ENCODE results near the gene GOLGA2.
A peak's percentile ranks its signal among the peaks of the same experiment; 100 is the strongest.

GOLGA2 gene

DNA sequence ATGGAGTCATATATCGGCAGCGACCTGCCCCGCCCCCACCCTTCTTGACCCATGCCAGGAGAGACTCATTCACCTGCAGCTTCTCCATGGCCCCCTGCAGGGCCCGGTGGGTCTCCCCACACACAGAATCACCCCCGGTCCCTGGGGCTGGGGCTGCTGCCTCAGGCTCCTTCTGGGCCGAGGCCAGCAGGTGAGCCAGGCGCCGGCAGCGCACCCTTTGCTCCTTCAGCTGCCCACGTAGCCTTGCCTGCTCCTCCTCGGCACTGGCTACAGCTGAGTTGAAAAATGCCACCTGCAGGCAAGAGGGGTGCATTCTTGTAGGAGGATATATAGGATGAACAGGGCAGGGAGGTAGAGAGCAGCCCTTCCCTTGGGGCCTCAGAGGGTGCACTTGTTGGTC is 17.9 kb downstream of the GOLGA2 start:
- no peak for DNase-seq (ENCODE audit: insufficient read length, low spot score)
- FAIRE-seq, result no peak

DNA sequence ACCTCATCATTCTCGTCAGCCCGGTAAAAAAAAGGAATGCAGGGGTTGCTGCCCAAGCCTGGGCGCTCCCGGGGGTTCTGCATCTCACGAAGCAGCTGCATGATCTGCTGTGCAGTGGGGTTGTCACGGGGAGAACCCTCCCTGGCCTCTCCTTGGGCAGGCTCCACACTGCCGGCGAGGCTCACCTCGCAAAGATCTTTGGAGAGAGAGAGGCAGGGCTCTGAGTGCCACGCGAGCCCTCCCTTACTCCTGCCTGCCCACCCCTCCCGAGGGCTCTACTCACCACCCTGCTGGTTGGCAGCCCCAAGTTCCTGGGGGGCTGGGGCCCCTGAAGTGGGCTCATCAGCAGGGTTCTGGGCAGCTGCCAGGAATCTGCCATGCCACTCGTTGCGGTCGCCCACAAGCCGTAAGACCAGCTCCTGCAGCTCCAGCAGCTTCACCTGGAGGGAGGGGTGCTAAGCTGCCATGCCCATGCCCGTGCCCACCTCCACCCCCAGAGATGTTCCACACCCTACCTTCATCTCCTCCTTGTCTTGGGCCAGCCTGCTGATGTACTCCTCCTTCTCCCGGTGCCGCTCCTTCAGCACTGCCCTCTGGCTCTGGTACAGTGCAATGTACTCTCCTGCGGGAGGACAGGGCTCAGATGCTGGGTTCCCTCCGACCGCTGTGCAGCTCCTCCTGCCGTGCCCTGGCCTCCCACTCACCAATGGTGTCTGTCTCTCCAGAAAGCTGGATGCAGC is 18.6 kb downstream of the GOLGA2 start:
- DNase-seq (ENCODE audit: insufficient read length, low spot score), result no peak
- no peak for FAIRE-seq

DNA sequence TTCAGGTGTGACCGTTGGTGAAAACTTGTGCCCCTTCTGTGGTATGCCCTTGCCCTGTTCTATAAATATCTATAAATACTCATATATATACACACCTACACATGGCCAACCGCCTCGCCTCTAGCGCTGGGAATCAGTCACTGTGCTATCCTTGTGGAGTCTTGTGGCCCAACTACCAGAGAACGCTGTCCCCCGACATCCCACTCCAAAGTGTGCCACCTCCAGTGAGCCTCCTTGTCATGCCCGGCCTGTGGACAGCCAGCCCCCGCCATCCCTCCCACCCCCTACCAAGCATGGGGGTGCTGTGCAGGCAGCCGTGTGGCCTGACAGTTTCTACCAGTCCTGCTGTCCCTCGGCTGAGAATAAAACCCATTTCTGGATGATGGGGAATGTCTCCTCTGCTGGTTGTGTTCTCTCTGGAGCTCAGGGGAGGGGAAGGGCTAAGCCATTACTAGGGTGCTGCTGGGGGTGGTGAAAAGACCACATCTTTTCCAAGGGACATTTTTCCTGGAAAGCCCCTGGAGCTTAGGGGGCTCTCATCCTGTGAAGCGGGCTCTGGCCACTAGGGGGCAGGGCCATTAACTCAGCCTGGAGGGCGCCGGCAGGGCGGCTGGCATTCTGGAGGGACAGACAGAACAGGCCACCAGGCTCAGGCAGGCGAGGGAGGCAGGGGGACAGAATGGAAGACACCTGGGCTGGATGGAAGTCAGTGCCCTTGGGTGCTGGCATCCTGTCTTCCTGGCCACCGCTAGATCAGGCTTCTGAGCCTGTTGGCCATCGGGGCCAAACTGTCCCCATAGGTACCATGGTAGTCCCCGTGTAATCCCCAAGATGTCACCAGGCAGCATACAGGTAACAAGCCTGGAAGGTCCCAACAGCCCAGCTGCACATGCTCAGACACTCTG is 20.7 kb downstream of the GOLGA2 start:
- peak; percentile 75 for DNase-seq (ENCODE audit: insufficient read length, low spot score)
- FAIRE-seq, result no peak

DNA sequence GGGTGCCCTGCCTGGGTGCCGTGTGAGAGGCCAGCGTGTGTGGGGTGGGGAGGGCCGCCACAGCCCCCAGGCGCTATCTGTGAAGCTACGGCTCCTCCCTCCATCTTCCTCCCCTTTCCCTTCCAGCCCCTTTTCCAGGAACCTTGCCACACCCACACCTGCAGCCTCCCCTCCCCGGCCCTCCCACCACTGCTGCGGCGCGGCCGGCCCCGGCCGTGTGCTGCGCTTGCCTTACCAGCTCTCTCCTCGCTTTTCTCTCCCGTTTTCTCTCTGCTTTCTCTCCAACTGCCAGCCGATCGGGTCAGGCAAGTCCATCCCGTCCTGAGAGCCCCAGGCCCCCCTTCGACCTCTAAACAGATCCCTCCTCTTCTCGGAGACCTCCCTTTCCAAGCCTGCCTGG is 21.4 kb downstream of the GOLGA2 start:
- no peak for FAIRE-seq

DNA sequence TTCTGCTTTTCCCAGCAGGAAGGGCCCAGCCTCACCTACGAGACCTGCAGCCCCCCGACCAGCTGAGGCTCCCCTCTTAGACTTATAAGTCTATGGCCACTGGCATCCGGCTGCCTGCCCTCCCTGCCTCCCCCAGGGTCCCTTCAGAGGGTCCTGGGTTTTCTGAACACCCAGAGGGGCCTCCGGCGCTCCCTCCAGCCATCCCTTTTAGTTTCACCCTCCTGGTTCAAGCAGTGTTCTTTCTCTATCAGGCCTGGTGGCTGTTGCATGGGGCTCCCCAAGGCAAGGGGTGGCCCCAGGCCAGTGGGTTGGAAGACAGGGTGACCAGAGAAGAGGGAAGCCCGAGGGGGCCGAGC is 21.8 kb downstream of the GOLGA2 start:
- FAIRE-seq (no peak), DNase-seq (ENCODE audit: insufficient read length, low spot score) (no peak)

More for the DNA sequence above, 21.4 kb downstream of the GOLGA2 start:
- no peak for DNase-seq (ENCODE audit: insufficient read length, low spot score)

DNA sequence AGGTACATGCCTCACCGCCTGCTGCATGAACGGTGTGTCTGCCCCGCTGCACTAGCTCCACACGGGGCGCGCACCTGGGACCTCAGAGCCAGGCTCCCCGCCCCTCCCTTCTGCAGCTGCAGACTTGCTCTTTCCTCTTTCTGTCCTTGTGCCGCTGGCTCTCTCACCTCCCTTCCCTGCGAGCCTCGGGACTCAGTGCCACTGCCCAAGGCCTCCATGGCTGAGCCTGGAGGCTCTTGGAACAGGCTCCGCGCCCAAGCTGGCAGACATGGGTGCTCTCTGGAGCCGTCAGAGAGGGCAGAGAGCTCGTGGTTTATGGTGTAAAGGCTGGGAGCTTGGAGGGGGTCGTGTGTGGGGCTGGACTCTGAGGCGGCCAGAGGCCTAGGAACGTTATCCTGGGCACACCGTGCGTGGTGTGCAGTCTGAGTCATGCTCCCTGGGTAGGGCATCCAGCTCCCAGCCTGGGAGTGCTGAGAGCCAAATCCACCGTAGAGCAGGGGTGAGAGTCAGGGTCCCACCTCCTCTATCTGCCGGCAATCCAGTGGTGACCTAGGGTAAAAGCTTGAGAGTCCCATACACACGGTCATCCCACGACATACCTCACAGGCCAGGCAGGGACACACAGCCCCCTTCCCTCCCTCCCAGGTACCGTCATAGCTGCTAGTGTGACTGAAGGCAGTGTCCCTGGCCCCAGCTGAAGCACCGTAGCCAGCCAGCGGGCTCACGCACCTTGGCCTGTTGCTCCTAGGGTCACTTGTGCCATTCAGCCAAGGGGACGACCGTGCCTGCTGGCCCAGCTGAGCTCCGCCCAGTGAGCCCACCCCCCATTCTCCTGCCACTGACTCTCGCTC is 22.4 kb downstream of the GOLGA2 start:
- no peak for FAIRE-seq

DNA sequence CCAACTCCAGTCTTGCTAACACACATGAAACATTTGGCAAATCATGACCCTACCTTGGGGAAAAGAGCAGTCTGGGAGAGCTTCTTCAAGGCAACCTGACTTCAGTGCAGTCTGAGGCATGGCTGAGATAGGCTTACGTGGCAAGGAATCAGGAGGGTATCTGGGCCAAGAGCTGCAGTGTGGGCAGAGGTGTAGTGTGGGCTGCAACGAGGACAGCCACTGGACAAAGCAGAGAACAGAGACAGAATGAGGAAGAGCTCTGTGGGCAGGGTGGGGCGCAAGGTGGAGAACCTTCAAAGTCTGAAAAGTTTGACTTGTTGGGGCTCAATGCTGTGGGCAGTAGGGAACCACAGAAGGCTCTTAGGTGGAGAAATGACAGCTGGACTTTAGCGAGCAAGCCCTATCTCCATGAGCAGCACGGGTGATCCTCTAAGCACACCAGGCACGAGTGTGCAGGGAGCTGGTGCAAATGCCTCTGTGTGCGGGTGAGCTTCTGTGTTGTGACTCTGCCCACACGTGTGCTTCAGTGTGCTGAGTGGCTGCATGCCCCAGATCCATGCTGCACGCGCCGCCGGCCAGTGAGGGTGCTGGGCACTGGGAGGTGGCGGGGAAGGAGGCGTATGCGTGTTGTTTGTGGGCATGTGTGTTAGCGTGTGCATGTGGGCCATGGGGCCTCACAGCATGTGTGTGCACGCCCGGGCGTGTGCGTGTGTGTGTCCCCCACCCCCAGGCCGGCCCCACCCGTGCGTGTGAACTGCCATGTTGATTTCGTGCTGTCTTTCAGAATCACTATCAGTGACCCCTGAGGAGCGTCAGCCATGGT is 23.3 kb downstream of the GOLGA2 start:
- DNase-seq (ENCODE audit: insufficient read length, low spot score), result no peak
- no peak for FAIRE-seq

More for the DNA sequence above, 22.4 kb downstream of the GOLGA2 start:
- DNase-seq (ENCODE audit: insufficient read length, low spot score), result no peak

DNA sequence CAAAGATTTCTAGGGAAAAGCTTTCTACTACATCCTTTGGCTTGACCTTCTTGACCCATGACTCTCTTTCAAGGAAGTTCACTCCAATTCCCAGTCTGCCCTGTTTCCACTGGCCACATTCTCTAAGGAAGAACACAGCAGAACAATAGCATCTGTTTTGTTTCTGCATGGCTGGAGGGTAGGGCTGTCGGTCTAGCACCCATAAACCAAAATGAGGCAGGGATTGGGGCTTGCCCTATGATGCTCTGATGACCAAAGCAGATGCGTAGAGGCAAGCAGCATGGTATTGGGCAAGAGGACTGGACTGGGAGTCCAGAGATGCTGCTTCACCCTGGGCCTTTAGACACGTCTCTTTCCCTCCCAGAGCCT is 24.1 kb downstream of the GOLGA2 start:
- DNase-seq (ENCODE audit: insufficient read length, low spot score) (no peak), FAIRE-seq (no peak)

DNA sequence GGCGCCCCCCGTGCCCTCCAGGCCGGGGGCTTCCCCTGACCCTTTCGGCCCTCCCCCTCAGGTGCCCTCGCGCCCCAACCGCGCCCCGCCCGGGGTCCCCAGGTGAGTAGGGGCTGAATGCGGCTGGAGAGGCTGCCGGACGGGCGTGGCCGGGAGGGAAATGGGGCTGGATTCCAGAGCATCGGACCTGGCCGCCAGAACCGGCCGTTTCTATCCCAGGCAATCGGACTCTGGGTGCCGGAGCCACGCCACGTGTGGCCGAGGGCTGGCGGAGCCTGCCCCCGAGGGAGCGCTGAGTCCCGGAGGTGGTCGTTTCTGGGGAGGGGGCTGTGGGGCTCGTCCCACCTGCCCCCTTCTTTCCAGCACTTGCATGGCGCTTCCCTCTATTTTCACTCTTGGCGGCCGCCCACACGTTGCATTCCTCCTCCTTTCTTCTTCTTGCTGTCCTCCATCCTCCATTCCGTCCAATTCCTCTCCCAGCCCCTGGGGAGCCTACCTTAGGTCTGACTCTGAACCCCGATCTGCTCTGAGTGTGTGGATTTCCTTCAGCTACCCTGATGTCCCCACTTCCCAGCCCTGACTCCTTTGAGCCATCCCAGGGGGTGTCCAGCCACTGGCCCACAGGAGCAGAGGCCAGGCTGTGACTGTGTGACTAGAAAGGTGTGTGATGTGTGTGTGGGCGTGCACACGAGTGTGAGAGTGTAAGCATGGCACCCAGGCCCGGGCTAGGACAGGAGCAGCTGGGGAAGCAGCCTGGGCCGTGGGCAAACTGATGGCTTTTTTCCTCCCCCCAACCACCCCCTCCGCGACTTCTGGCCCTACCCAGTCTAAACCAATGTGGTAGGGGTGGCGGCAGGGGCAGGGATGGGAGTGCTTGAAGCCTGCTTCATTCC is 24.7 kb downstream of the GOLGA2 start:
- DNase-seq (ENCODE audit: insufficient read length, low spot score), result no peak
- no peak for FAIRE-seq

DNA sequence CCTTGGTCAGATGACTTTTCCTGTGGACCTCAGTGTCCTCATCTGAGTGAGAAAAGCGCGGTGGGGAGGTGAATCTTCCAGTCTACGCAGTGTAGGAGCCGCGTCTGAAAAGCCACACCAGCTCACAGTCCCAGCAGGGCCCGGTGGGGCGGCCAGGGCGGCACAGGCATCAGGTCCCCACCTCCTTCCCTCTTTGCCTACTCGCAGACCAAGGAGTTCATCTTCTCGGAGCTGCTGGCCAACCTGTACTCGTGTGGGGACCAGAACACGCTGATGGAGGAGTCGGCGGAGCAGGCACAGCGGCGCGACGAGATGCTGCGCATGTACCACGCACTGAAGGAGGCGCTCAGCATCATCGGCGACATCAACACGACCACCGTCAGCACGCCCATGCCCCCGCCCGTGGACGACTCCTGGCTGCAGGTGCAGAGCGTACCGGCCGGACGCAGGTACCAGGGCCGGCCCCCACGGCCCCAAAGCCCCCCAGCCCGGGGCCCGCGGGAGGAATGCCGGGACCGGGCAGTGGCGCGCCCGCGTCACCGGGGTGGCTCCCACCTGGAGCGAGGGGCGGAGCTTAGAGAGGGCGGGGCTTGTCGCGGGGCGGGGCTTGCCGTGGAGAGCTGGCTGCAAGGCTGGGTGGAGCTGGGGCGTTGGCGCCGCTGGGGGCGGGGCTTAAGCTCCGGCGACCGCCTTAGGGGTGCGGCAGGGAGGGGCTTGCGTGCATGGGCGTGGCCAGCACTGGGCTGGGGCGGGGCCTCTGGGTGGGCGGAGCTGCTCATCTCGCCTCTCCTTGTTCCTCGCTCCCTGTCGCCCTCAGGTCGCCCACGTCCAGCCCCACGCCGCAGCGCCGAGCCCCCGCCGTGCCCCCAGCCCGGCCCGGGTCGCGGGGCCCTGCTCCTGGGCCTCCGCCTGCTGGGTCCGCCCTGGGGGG is 25.6 kb downstream of the GOLGA2 start:
- FAIRE-seq, result no peak
- peak; percentile 95 for DNase-seq (ENCODE audit: insufficient read length, low spot score)

DNA sequence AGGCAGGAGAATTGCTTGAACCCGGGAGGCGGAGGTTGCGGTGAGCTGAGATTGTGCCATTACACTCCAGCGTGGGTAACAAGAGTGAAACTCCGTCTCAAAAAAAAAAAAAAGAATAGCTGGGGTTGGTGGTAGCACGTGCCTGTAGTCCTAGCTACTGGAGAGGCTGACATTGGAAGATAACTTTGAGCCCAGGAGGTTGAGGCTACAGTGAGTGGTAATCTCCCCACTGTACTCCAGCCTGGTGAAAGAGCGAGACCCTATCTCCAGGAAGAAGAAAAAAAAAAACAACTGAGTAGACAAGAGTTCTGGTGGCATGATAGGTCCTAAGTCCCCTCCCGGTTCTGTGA is 26.3 kb downstream of the GOLGA2 start:
- FAIRE-seq (no peak), DNase-seq (ENCODE audit: insufficient read length, low spot score) (no peak)

DNA sequence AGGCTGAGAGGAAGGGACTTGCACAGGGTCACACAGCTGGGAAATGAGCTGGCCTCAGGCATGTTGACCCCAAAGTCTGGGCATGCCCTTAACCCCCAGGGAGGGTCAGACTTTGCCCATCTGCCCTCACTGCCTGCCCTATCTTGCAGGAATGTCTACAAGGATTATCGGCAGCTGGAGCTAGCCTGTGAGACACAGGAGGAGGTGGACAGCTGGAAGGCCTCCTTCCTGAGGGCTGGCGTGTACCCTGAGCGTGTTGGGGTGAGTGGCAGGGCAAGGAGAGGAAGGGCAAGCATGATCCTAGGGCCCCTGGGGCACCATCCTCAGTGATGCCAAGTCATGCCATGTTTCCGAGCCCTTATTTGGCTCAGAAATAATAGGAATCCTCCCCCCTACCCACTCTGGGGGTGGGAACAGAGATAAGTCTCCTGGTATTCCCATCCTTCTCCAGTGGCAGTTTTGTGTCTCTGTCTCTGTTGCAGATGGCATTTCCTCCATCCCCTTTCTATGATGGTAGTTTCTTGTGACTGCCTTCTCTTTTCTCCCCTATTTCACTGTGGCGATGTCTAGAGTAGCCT is 28.5 kb downstream of the GOLGA2 start:
- no peak for DNase-seq (ENCODE audit: insufficient read length, low spot score)
- FAIRE-seq, result no peak

DNA sequence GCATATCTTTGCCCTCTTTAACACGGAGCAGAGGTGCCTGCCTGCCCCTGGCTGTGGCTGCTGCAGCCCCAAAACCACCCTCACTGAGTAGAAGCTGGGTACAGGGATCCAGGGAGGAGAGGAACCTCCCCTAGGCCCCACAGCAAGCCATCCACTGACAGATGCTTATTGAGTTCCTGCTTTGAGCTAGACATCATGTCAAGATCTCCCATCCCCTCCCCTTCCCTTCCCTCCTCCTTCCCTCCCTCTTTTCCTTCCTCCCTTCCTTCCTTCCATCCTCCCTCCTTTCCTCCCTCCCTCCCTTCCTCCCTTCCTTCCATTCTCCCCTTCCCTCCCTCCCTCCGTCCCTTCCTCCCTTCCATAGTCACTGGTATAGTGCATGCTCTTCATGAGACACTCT is 29.3 kb downstream of the GOLGA2 start:
- FAIRE-seq, result no peak
- no peak for DNase-seq (ENCODE audit: insufficient read length, low spot score)

DNA sequence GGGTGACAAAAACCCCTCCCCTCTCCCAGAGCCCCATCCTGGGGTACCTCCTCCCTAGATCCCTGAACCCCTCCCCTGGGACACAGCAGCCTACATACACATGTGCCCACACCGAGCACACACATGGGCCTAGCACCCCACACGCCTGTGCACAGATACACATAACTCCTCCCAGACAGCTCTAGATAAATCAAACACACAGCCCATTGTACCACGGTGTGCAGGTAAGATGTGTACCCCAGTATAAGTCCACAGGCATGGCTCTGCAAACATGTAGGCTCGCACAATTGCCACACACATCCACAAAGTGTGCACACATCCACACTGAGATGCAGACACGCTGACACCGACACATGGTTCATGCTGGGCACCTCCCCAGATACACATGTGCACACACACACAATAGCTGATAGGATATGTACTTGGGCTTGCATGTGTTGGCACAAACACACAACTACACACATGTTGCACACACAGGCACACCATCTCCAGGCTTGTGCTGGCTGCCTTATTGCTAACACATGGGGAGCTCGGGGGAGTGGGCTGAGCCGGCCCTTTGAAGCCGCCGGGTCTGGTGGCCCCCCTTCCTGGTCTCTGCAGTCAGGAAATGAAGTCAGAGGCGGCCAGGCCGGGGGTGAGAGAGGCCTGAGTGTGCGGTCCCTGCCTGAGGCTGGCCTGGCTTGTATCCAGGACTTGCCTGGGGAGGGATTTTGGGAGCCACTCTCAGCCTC is 30.2 kb downstream of the GOLGA2 start:
- FAIRE-seq (no peak), DNase-seq (ENCODE audit: insufficient read length, low spot score) (no peak)

DNA sequence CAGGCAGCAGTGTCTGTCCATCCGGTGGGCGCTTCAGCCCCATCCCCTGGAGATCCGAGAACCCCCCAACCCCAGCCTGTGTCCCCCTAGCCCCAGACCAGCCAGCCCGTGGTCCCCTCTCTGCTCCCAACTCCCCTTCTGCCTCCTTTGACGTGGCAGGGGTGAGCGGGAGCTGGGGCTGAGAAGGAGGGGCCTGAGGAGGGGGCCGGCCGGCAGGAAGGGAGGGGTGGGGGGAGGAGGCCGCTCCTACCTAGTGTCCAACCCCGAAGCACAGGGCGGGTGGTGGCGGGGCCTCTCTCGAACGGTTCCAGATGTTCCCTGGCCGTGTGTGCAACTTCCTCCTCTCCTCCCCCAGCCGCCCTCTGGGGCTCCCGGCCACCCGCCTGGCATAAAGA is 31.0 kb downstream of the GOLGA2 start:
- DNase-seq (ENCODE audit: insufficient read length, low spot score), result no peak
- no peak for FAIRE-seq

DNA sequence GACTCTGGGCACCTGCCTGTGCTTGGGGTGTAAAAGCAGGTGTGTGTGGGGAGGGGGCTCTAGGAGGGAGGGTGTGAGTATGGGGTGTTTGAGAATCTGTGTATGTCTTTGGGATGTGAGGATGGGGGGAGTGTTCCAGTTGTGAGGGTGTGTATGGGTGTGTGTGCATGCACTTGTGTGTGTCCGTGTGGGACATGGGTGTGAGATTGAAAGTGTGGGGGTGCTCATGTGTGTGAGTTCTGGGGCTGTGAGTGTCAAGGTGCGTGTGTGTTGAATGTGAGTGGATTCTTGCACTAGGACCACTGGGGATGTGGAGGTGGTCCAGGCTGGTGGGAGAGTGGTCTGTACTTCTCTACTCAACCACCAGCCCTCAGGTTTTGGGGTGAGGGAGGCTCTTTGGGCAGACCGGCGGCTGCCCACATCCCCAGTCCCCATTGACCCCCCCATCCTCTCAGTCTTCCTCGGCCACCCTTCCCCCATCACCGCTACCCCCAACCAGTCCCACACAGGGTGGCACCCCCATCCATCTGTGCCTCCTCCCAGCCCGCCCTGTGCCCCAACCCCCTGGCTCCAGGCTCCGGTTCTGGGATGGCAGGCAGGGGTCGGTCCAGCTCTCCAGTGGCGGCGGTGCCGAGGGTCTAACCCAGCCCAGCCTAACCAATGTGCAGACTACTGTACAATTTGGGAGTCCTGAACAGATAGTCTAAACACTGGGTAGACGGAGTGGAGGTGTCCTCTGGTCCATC is 31.5 kb downstream of the GOLGA2 start:
- DNase-seq (ENCODE audit: insufficient read length, low spot score) (no peak), FAIRE-seq (no peak)

Data from GM19239 (cell line).